NCI-H69 (cell line): ENCODE data around the gene OLFM3.

Experiments
- DNase-seq: peaks from one replicate; lab custom pipeline; 2025; lab: John Stamatoyannopoulos, UW

The OLFM3 gene

GRCh38 chr1:101996825-101997465 is at the start of gene OLFM3:
OLFM3 (minus strand) TSS chr1:101996926.
- DNase-seq, result peak; percentile 73

- DNase-seq, result peak; percentile 4
Measured at GRCh38 chr1:102045752-102046151, 49.0 kb upstream of the OLFM3 start.

DNA sequence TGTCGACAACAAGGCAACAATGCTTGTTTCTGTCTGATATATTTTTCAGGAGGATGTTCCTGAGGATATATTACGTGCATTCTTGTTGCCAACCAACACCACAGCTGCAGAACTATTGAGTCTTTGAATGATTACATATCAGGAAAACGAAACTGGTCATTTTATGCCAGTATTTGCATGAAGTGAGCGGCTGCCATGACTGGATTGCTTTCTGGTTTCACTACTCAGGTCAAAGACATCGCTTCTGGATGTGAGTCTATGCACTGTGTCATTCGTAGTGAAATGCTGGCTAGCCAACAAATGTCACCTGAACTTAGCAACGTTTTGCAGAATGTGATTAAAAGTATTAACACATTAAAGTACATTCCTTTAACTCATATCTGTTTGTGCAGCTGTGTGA is 35.8 kb upstream of the OLFM3 start:
- no peak for DNase-seq

- DNase-seq, result no peak
Measured at GRCh38 chr1:102019530-102019929, 22.8 kb upstream of the OLFM3 start.

DNA sequence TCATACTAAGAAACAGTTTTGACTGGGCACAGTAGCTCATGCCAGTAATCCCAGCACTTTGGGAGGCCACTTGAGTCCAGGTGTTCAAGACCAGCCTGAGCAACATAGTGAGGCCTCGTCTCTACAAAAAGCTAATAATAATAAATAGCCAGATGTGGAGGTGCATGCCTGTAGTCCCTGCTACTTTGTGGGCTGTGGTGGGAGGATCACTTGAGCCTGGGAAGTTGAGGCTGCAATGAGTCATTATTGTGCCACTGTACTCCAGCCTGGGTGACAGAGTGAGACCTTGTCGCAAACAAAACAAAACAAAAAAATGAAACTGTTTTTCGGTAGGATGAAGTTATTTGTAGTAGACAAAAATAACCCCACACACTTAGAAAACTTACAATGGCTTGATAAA is 19.0 kb upstream of the OLFM3 start:
- no peak for DNase-seq

GRCh38 chr1:102002057-102002456 is 5.3 kb upstream of the OLFM3 start:
- DNase-seq, result no peak

DNA sequence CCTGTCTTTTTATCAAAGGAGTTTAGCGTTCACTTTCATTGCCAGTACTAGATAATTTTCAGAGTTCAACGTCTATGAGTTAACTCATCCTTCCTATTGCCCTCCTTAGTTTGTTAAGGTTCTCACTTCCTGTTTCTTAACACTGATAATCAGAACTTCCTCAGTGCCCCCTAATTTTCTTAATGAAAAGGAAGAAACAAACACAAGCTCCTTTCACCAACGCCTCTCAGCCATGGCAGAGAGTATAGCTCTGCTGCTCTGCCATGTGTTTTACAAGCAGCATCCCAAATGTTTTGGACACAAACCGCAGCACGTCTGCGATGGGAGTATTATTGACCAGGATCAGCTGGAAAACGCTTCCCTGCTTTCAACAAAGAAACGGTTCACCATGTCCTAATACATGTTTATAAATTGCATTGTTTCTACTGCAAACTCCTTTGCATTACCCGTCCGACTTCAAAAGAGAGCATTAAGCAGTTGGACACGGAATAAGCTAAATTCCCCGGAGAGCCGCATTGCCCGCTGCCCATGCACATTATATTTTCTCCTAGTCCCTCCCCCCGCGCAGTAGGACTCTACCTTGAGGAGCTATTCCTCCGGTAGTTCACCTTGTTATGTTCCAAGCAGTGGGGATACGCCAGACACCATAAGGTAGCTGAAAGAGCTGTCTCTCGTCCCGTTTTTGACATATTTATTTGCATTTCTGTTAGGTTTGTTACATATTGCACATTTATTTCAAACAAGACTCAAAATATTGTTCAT is 561 bp downstream of the OLFM3 start:
- peak; percentile 73 for DNase-seq

GRCh38 chr1:101993710-101994109 is 3.0 kb downstream of the OLFM3 start:
- DNase-seq, result peak; percentile 10

GRCh38 chr1:101992821-101993575 is 3.7 kb downstream of the OLFM3 start:
- peak; percentile 17 for DNase-seq

- DNase-seq, result no peak
Measured at GRCh38 chr1:101980974-101981373, 15.8 kb downstream of the OLFM3 start.

DNA sequence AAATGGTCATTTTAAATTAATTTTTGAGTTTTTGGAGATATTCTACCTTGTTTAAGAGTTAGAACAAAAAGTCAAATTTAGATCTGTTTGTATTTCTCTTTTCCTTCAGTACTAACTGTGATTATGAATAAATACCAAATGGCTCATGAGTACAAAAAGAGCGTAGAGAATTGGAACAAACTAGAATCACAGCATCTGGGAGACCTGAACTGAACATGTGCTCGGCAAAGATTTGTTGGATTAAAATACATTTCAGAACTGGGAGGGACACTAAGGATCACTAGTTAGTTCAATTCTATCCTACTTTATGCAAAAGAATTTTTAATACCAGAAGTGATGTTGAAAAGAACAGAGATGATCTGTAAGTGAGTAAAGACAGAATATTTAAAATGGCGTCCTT is 19.5 kb downstream of the OLFM3 start:
- DNase-seq, result no peak

DNA sequence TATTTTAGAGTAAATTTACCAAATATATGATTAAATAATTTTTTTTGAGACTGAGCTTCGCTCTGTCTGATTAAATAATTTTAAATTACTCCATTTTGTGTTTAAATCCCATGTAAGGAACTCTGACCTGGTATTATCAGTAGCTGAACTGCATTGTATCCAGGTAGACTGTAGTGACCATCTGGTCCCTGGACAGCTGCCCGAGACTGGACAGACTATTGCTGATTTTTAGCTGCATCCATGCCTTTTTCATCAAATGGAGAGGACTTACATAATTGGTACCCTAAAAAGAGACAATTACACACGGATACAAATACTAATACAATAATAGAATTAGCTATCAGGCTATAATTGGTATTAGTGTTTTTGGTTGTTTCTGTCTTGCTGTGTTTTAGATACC is 20.6 kb downstream of the OLFM3 start:
- no peak for DNase-seq

GRCh38 chr1:101975371-101975770 is 21.4 kb downstream of the OLFM3 start:
- DNase-seq, result no peak

DNA sequence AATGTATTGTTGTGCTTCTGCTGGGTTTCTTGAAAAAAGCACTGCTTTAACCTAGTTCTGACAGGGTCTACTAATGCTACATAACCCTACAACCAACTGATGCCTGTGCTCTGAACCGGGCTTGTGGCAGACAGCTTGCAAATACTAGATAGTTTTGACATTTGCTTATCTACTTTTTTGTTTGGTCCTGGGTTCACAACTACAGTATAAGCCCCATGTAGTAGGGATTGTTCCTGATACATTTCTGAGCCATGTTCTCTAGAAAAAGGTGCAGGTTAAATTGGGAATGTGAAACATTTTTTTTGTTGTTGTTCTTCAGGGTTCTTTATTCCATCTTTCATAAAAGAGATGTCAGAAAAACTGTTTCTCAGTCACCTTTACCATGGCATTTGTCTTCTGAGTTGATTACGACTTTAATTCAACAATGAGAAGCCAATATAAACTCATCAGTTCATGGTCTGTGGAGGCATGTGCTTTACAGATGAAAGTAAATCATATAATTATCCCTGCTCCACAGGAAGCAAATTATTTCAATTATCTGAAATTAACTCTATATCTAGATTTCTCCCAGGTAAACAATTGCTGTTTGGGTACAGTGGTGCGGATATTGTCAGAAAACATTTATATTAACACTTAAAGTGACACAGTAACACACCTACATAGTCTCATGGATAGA is 22.0 kb downstream of the OLFM3 start:
- peak; percentile 6 for DNase-seq

DNA sequence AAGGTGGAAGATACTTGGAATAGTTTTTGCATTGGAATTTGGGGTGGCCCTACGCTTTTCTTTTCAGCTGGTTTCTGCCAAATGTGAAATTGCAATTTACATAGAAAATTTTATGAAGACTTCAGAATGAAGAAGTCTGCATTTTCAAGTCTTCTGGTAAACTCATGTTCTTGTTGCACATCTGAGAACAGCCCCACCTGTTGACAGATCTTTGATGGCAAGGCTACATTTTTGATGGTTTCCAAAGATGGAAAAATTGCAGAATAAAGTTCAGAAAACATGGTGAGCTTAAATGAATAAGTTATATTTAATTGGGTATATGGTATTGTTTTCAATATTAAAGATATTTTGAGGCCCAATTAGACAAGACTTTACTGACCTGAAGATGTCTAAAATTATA is 25.4 kb downstream of the OLFM3 start:
- DNase-seq, result peak; percentile 18

DNA sequence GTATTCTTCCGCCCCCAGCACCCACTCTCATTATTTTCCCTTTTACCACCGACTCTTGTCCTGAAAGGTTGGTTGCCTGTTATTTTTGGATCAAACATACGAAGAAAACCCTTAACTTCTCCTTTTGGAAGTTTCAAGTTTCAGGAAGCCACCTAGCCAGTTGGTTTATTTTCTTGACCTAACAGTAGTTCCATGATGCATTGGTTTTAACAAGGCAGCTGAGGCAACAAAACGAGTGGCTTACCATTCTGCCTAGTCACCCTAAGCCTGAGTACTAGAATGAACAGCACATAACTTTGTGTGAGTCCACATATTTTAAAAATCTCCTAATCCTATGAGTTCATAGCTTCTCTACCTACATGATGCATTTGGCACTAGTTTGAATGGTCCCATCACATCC is 28.9 kb downstream of the OLFM3 start:
- DNase-seq, result no peak

GRCh38 chr1:101965341-101965740 is 31.4 kb downstream of the OLFM3 start:
- DNase-seq, result peak; percentile 44

GRCh38 chr1:101964708-101965107 is 32.0 kb downstream of the OLFM3 start:
- DNase-seq, result peak; percentile 46

GRCh38 chr1:101960142-101960541 is 36.6 kb downstream of the OLFM3 start:
- DNase-seq, result no peak

DNA sequence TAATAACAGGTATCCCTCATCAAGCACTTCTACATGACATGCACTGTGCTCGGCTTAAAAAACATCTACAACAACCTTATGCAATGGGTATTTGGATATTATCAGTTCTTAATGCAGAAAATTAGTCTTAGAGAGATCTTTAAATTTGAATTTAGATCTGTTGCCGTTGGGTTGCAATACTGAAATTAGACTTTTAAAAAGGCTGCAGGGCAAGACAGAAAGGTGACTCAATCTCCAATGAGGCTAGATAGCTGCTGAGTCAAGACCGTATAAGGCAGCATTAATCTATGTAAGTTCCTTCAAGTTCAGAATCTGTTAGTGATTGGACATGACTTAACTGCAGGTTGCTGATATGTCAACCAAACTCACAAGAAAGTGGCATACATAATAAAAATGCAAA is 37.3 kb downstream of the OLFM3 start:
- DNase-seq, result no peak

- peak; percentile 63 for DNase-seq
Measured at GRCh38 chr1:101957771-101958170, 39.0 kb downstream of the OLFM3 start.

- no peak for DNase-seq
Measured at GRCh38 chr1:101953623-101954022, 43.1 kb downstream of the OLFM3 start.
